K562 (cell line): Measurements from ENCODE around the gene KASH5. TPM values are rescaled to one million over a fixed set of nuclear protein-coding genes. Genes with fewer than 3 reads are reported as not detected.

Experiments used
- CBX1 ChIP-seq: sonication (generic); IDR thresholded peaks from 2 replicates; pipeline ENCODE4 v1.6.1; 2016; ENCODE audit warnings: antibody characterized with exemption, low read depth, mild to moderate bottlenecking
- DPF2 ChIP-seq: fragments of 450-650 bp; IDR thresholded peaks from 2 replicates; pipeline ENCODE4 v1.6.1; 2016
- HNRNPLL ChIP-seq: fragments of 200-400 bp; formaldehyde crosslinking; IDR thresholded peaks from 2 replicates; pipeline ENCODE4 v1.6.1; 2017; ENCODE audit warnings: low read length, low read depth, mild to moderate bottlenecking; ENCODE audit not compliant: poor library complexity, severe bottlenecking
- NFYB ChIP-seq: IDR thresholded peaks from 2 replicates; pipeline ENCODE4 v1.6.1; 2011; ENCODE audit warnings: mild to moderate bottlenecking, moderate library complexity; ENCODE audit not compliant: insufficient read length; ENCODE audit errors: extremely low read depth
- RBFOX2 ChIP-seq: fragments of 200-400 bp; formaldehyde crosslinking; IDR thresholded peaks from 2 replicates; pipeline ENCODE4 v1.6.1; 2017; ENCODE audit warnings: low read depth, mild to moderate bottlenecking, low read length, moderate library complexity
- RBM39 ChIP-seq: fragments of 200-400 bp; formaldehyde crosslinking; optimal IDR thresholded peaks from 2 replicates; pipeline ENCODE3; 2018; ENCODE audit warnings: low read depth, low read length
- XRCC5 ChIP-seq: fragments of 200-400 bp; formaldehyde crosslinking; IDR thresholded peaks from 2 replicates; pipeline ENCODE4 v1.6.1; 2017; ENCODE audit warnings: low read depth, mild to moderate bottlenecking, low read length
- ZBTB1 ChIP-seq: sonication (generic); formaldehyde crosslinking; IDR thresholded peaks from 2 replicates; pipeline ENCODE4 v1.8.1; 2023; ENCODE audit warnings: missing genetic modification reagents, low read depth, mild to moderate bottlenecking, borderline replicate concordance
- polyA plus RNA-seq, 8 experiments: library from polyadenylated mRNA; depleted of rRNA in 4 of 8; stranded (reverse) in 5 of 8; unstranded in 3 of 8; fragments of >200 nt; fragmentation: Nextera tagmentation in 2 of 8; fragmentation: Illumina TruSeq in 1 of 8; extraction: Ambion mirVana in 2 of 8; extraction: Trizol in 1 of 8; gene quantifications; 2 replicates each; pipeline versions ENCODE4 v1.2.1 to v1.2.3, GENCODE V29; 2011 to 2014; ENCODE audit warnings: inconsistent platforms in 1 of 8, missing spikeins in 1 of 8
- total RNA-seq, 7 experiments: library from RNA; depleted of rRNA in 6 of 7; stranded (reverse); fragments of >200 nt in 6 of 7; fragmentation: Illumina TruSeq in 2 of 7; extraction: Trizol in 2 of 7; gene quantifications; 2 replicates each; pipeline versions ENCODE4 v1.2.1 to v1.2.3, GENCODE V29; 2011 to 2021; ENCODE audit warnings: low replicate concordance in 1 of 7
- TF ChIP-seq, protein P1 (sequence below): fragments of 250-450 bp; sonication (Bioruptor Pico); IDR thresholded peaks from 2 replicates; pipeline ENCODE4 v1.5.0; 2021; ENCODE audit warnings: mild to moderate bottlenecking, moderate library complexity
- TF ChIP-seq, protein P2 (sequence below), 2 experiments: fragments of 450-650 bp in 1 of 2; sonication (generic) in 1 of 2; formaldehyde crosslinking in 1 of 2; IDR thresholded peaks; 2 replicates each; pipeline versions ENCODE4 v1.7.1 to v1.9.0; 2016 to 2022; ENCODE audit warnings: inconsistent platforms in 1 of 2, mild to moderate bottlenecking in 1 of 2, missing genetic modification reagents in 1 of 2

KASH5 gene
- total and polyA plus RNA-seq, 9 of the 15 experiments (the other 6 are each of a cell fraction or from before 2014, with no cell fraction given): 0.07 to 0.84 (median 0.34) TPM; not detected in 1

DNA sequence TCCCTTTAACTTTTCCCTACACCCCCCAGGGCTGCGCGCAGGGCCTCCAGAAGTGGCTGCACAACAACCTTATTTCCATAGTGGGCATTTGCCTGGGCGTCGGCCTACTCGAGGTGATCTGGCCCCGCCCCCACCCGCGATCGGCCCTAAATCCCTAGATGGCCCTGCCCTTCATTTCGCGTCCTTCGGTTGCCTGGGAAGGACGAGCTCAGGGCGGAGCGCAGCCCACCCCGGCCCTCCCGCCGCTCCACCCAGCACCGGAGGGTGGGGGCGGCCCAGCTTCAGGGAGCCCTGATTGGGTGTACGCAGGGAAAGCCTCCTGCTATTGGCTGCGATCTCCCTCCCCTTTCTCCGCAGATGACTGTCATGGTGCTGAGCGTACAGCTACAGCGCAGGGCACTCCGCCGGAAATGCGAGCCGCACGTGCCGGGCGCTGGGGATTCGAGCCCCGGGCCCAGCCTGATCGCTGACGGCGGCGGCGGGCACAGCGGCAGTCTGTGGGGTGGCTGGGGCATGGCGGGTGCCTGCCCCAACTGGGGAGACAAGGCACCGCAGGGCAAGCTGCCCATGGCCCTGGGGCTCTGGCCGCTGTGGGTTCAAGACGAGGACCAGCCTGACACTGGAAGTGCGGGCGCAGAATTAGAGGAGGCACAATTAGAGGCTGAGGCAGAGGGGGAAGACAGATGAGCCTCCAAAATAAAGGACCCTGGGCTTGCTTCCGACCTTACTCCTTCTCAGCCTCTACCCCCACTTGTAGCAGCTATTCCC lies 48.6 kb upstream of the KASH5 start (continued):
- TF ChIP-seq RBFOX2 (peak; percentile 68), XRCC5 (0 out of 2 replicates have a peak, but pooled peaks have one; percentile 24), DPF2 (no peak), NFYB (peak; percentile 38), ZBTB1 (no peak), HNRNPLL (no peak), CBX1 (no peak), RBM39 (no peak)
- TF ChIP-seq, protein P1, sequence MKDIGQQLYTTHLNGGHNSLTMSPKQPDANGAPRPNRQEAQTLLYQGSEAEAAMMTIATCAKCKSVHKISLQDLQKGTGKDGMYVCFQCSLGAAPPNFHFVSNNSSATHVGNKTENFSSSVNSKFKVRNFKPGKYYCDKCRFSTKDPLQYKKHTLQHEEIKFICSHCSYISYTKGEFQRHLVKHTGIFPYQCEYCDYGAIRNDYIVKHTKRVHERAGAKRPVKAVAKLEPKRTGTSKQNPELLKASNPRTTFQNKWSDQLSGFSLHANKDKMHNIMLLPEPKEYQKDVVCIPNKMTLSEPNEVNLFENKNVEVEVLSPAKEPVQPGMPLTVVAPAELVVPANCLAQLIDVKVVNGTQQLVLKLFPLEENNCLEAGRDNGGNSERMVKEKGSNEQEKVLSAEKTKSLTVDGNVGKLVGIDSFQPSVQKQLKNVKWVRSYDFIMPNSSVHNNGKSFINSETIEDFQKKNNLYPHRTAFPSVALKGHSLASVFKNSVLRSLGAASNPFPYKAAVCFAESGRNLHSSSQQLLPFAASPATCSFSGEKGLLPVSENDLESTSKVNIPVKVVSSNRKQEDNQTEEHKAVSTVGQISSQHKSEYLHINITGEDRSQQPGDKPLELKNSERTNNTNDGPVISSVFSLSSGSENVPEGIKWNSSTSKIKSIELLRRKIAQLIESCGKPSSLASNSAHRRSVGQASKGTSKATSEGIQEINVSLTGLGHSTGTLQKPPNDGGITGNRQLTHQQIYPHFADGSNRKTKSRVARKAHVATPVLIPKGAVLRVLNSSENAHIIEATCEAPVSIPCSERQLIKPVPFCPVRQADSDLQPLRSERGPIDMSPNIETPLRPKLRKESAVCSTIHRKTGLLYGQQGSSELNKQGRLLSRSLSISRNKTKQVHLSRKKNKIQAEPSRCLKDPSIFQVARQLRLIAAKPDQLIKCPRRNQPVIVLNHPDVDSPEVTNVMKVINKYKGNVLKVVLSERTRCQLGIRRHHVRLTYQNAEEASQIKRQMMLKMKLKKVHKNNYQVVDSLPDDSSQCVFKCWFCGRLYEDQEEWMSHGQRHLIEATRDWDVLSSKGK (CRISPR knock-in tag): no peak
- TF ChIP-seq, protein P2, sequence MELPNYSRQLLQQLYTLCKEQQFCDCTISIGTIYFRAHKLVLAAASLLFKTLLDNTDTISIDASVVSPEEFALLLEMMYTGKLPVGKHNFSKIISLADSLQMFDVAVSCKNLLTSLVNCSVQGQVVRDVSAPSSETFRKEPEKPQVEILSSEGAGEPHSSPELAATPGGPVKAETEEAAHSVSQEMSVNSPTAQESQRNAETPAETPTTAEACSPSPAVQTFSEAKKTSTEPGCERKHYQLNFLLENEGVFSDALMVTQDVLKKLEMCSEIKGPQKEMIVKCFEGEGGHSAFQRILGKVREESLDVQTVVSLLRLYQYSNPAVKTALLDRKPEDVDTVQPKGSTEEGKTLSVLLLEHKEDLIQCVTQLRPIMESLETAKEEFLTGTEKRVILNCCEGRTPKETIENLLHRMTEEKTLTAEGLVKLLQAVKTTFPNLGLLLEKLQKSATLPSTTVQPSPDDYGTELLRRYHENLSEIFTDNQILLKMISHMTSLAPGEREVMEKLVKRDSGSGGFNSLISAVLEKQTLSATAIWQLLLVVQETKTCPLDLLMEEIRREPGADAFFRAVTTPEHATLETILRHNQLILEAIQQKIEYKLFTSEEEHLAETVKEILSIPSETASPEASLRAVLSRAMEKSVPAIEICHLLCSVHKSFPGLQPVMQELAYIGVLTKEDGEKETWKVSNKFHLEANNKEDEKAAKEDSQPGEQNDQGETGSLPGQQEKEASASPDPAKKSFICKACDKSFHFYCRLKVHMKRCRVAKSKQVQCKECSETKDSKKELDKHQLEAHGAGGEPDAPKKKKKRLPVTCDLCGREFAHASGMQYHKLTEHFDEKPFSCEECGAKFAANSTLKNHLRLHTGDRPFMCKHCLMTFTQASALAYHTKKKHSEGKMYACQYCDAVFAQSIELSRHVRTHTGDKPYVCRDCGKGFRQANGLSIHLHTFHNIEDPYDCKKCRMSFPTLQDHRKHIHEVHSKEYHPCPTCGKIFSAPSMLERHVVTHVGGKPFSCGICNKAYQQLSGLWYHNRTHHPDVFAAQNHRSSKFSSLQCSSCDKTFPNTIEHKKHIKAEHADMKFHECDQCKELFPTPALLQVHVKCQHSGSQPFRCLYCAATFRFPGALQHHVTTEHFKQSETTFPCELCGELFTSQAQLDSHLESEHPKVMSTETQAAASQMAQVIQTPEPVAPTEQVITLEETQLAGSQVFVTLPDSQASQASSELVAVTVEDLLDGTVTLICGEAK (IDR thresholded peaks at IDR 0.05): no peak
- TF ChIP-seq, protein P2 (CRISPR knock-in tag; IDR thresholded peaks at IDR 0.05): no peak
